ENCODE data around the gene ZC3H8.

The ZC3H8 gene

DNA sequence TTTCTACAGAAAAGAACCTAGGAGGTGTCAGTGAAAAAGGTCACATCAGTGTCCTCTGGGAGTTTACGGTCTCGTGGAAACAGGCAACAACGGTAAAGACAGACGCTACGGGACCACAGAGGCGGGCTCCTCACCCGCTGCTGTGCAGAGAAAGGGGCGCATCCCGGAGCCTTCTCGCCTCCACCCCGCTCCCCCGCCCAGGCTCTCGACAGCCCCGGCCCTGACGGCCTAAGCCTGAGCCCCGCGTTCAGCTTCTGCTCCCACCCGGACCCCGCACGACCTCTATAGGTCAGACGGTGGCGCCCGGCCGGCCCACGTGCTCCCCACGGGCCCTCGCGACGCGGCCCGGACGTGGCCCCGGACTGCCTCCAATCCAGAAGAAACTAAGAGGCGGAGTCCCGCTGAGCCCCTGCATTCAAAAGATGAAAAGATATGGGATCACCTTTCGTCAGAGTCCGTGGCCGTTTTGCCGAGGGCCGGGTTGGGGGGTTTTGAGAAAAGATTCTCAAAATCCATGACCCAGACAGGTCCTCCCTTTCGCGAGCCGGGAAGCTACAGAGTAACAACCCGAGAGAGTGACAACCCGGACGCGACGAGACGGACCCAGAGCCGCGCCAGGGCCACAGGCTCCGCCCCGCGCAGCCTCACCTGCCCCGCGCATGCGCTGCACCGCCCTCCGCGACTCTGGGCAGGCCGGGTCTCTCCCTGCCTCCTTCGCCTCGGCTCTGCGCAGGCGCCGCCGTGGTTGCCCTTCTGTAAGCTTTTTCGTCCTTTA lies at the start of gene ZC3H8:
TSS of gene ZC3H8 (minus strand) at position 577 of the 775 bp plus-strand sequence. CDS start at position 516, 61 bp downstream.
- Histone ChIP-seq H3K4me3 (ENCODE audit: low read depth in 1 of 5, low read length in 5 of 5) (peak within 1 kb of the TSS; percentile 76 to 87 (median 80)), H3K9ac (ENCODE audit: low read length in 5 of 5) (peak within 1 kb of the TSS in 4 of 5 donors; percentile 77 to 87 (median 84)), H3K27ac (ENCODE audit: low read depth, low read length) (peak within 1 kb of the TSS; percentile 81), H3K4me1 (ENCODE audit: control insufficient read depth in 5 of 5, insufficient read depth in 5 of 5, low read length in 5 of 5) (peaks cover 0 to 17% (median 15%) of the 10 kb centered on the region in 5 donors), H3K27me3 (ENCODE audit: control insufficient read depth in 5 of 5, insufficient read depth in 4 of 5, low read length in 5 of 5) (no peaks in the 10 kb centered on the region), H3K36me3 (ENCODE audit: control insufficient read depth in 5 of 5, insufficient read depth in 5 of 5, low read length in 5 of 5) (no peaks in the 10 kb centered on the region), H3K9me3 (ENCODE audit: control insufficient read depth in 5 of 5, low read length in 5 of 5) (no peaks in the 10 kb centered on the region)

DNA sequence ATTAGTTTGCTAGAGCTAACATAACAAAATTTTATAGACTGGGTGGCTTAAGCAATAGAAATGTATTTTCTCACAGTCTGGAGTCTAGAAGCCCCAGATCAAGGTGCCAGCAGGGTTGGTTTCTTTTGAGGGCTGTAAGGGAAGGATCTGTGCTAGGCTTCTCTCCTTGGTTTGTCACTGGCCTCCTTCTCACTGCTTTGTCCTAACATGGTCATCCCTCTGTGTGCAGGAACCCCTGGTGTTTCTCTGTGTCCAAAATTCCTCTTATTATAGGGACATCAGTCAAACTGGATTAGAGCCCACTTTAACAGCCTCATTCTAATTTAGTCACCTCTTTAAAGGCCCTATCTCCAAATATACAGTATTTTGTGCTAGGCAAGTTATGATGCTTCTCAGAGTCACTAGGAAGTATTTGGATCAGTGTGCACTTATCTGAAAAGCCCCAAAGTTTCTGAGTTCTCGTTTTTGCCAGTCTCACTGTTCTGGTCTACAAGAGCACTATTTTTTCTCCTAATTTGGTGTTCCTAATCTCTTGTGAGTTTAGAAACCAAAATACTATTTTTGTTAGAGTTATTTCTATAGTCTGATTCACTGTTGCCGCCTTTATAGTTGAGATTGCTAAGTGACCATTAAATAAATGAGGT lies 49.6 kb upstream of the ZC3H8 start:
- peaks cover 12 to 35% (median 26%) of the 10 kb centered on the region in 5 donors for H3K36me3 ChIP-seq (ENCODE audit: control insufficient read depth in 5 of 5, insufficient read depth in 5 of 5, low read length in 5 of 5)
- no peaks in the 10 kb centered on the region for H3K4me1 ChIP-seq (ENCODE audit: control insufficient read depth in 5 of 5, insufficient read depth in 5 of 5, low read length in 5 of 5)
- no peak overlapping the region for H3K4me3 ChIP-seq (ENCODE audit: low read depth in 1 of 5, low read length in 5 of 5)
- H3K9me3 ChIP-seq (ENCODE audit: control insufficient read depth in 5 of 5, low read length in 5 of 5) = no peaks in the 10 kb centered on the region
- H3K27ac ChIP-seq (ENCODE audit: low read depth, low read length) = no peak overlapping the region
- H3K27me3 ChIP-seq (ENCODE audit: control insufficient read depth in 5 of 5, insufficient read depth in 4 of 5, low read length in 5 of 5) = no peaks in the 10 kb centered on the region
- H3K9ac ChIP-seq (ENCODE audit: low read length in 5 of 5) = no peak overlapping the region

DNA sequence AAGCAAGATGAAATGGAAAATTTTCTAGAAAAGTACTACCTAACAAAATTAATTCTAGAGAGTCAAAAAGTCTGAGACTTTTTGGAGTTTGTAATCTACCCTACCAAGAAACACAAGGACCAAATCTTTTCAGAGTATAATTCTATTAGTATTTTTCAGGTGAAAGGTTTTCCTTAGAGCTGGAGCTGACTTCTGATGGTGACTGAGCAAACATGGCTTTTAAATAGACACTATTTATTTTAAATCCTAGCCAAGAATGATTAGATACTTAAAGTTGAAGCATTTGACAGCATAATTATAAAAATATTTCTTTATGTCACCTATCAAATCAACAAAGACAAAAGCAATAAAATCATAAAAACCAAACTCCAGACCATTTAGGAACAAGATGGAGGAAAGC lies 47.1 kb upstream of the ZC3H8 start:
- Histone ChIP-seq H3K27ac (ENCODE audit: low read depth, low read length) (no peak overlapping the region), H3K4me3 (ENCODE audit: low read depth in 1 of 5, low read length in 5 of 5) (no peak overlapping the region), H3K9ac (ENCODE audit: low read length in 5 of 5) (no peak overlapping the region), H3K9me3 (ENCODE audit: control insufficient read depth in 5 of 5, low read length in 5 of 5) (no peaks in the 10 kb centered on the region), H3K4me1 (ENCODE audit: control insufficient read depth in 5 of 5, insufficient read depth in 5 of 5, low read length in 5 of 5) (no peaks in the 10 kb centered on the region), H3K36me3 (ENCODE audit: control insufficient read depth in 5 of 5, insufficient read depth in 5 of 5, low read length in 5 of 5) (peaks cover 12 to 29% (median 18%) of the 10 kb centered on the region in 5 donors), H3K27me3 (ENCODE audit: control insufficient read depth in 5 of 5, insufficient read depth in 4 of 5, low read length in 5 of 5) (no peaks in the 10 kb centered on the region)

DNA sequence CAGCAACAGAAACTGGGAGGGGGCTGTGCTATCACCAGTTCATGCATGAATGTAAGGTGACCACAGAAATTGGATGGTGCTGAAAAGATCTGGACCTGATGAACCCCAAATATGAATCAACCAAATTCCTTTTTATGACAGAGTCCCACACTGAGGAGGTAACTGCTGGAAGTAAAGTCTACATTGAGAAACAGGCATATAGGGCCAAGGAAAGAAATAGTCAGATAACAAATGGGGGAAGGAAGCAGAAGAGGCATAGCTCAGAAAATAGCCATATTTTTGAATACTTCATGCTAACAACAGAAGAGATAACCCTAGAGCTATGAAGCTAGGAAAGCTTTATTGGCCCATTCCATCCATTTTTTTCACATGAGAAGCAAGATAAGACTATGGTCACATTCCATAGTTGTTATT lies 46.3 kb upstream of the ZC3H8 start:
- Histone ChIP-seq H3K4me1 (ENCODE audit: control insufficient read depth in 5 of 5, insufficient read depth in 5 of 5, low read length in 5 of 5) (no peaks in the 10 kb centered on the region), H3K27me3 (ENCODE audit: control insufficient read depth in 5 of 5, insufficient read depth in 4 of 5, low read length in 5 of 5) (no peaks in the 10 kb centered on the region), H3K9ac (ENCODE audit: low read length in 5 of 5) (no peak overlapping the region), H3K36me3 (ENCODE audit: control insufficient read depth in 5 of 5, insufficient read depth in 5 of 5, low read length in 5 of 5) (peaks cover 12 to 27% (median 17%) of the 10 kb centered on the region in 5 donors), H3K4me3 (ENCODE audit: low read depth in 1 of 5, low read length in 5 of 5) (no peak overlapping the region), H3K9me3 (ENCODE audit: control insufficient read depth in 5 of 5, low read length in 5 of 5) (no peaks in the 10 kb centered on the region), H3K27ac (ENCODE audit: low read depth, low read length) (no peak overlapping the region)

DNA sequence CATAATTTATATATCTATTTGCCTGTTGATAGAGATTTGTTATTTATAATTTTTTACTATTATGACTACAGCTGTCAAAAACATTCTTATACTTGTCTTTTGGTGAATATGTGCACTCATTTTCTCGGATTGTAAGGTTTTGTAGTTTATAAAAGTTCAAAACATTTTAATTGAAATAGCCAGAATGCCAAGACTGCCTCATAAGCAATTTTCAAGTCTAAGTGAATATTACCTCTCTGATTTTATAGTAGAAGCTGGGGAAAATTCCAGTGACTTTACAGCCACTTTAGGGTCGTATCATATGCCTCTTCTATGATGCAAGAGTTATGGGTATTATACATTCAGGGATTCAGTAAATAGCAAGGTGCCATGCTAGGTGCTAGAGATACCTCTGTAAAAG lies 41.6 kb upstream of the ZC3H8 start:
- H3K4me1 ChIP-seq (ENCODE audit: control insufficient read depth in 5 of 5, insufficient read depth in 5 of 5, low read length in 5 of 5) = peaks cover 0 to 11% (median 0%) of the 10 kb centered on the region in 5 donors
- no peak overlapping the region for H3K4me3 ChIP-seq (ENCODE audit: low read depth in 1 of 5, low read length in 5 of 5)
- no peak overlapping the region for H3K9ac ChIP-seq (ENCODE audit: low read length in 5 of 5)
- no peak overlapping the region for H3K27ac ChIP-seq (ENCODE audit: low read depth, low read length)
- H3K9me3 ChIP-seq (ENCODE audit: control insufficient read depth in 5 of 5, low read length in 5 of 5) = no peaks in the 10 kb centered on the region
- peaks cover 6 to 7% (median 6%) of the 10 kb centered on the region in 5 donors for H3K36me3 ChIP-seq (ENCODE audit: control insufficient read depth in 5 of 5, insufficient read depth in 5 of 5, low read length in 5 of 5)
- no peaks in the 10 kb centered on the region for H3K27me3 ChIP-seq (ENCODE audit: control insufficient read depth in 5 of 5, insufficient read depth in 4 of 5, low read length in 5 of 5)

- Histone ChIP-seq H3K36me3 (ENCODE audit: control insufficient read depth in 5 of 5, insufficient read depth in 5 of 5, low read length in 5 of 5) (peaks cover 0 to 2% (median 0%) of the 10 kb centered on the region in 5 donors), H3K9ac (ENCODE audit: low read length in 5 of 5) (no peak overlapping the region), H3K27me3 (ENCODE audit: control insufficient read depth in 5 of 5, insufficient read depth in 4 of 5, low read length in 5 of 5) (no peaks in the 10 kb centered on the region), H3K4me1 (ENCODE audit: control insufficient read depth in 5 of 5, insufficient read depth in 5 of 5, low read length in 5 of 5) (peaks cover 0 to 11% (median 0%) of the 10 kb centered on the region in 5 donors), H3K4me3 (ENCODE audit: low read depth in 1 of 5, low read length in 5 of 5) (no peak overlapping the region), H3K9me3 (ENCODE audit: control insufficient read depth in 5 of 5, low read length in 5 of 5) (no peaks in the 10 kb centered on the region), H3K27ac (ENCODE audit: low read depth, low read length) (no peak overlapping the region)
Measured at GRCh38 chr2:112295407-112296078, 40.7 kb upstream of the ZC3H8 start.

GRCh38 chr2:112293636-112294401 lies 39.0 kb upstream of the ZC3H8 start:
- no peak overlapping the region for H3K27ac ChIP-seq (ENCODE audit: low read depth, low read length)
- peaks cover 0 to 11% (median 0%) of the 10 kb centered on the region in 5 donors for H3K4me1 ChIP-seq (ENCODE audit: control insufficient read depth in 5 of 5, insufficient read depth in 5 of 5, low read length in 5 of 5)
- no peaks in the 10 kb centered on the region for H3K9me3 ChIP-seq (ENCODE audit: control insufficient read depth in 5 of 5, low read length in 5 of 5)
- H3K4me3 ChIP-seq (ENCODE audit: low read depth in 1 of 5, low read length in 5 of 5) = no peak overlapping the region
- no peak overlapping the region for H3K9ac ChIP-seq (ENCODE audit: low read length in 5 of 5)
- no peaks in the 10 kb centered on the region for H3K27me3 ChIP-seq (ENCODE audit: control insufficient read depth in 5 of 5, insufficient read depth in 4 of 5, low read length in 5 of 5)
- H3K36me3 ChIP-seq (ENCODE audit: control insufficient read depth in 5 of 5, insufficient read depth in 5 of 5, low read length in 5 of 5) = no peaks in the 10 kb centered on the region

- no peaks in the 10 kb centered on the region for H3K36me3 ChIP-seq (ENCODE audit: control insufficient read depth in 5 of 5, insufficient read depth in 5 of 5, low read length in 5 of 5)
- no peak overlapping the region for H3K4me3 ChIP-seq (ENCODE audit: low read depth in 1 of 5, low read length in 5 of 5)
- no peaks in the 10 kb centered on the region for H3K9me3 ChIP-seq (ENCODE audit: control insufficient read depth in 5 of 5, low read length in 5 of 5)
- H3K9ac ChIP-seq (ENCODE audit: low read length in 5 of 5) = no peak overlapping the region
- peaks cover 0 to 9% (median 0%) of the 10 kb centered on the region in 5 donors for H3K4me1 ChIP-seq (ENCODE audit: control insufficient read depth in 5 of 5, insufficient read depth in 5 of 5, low read length in 5 of 5)
- no peaks in the 10 kb centered on the region for H3K27me3 ChIP-seq (ENCODE audit: control insufficient read depth in 5 of 5, insufficient read depth in 4 of 5, low read length in 5 of 5)
- H3K27ac ChIP-seq (ENCODE audit: low read depth, low read length) = no peak overlapping the region
Measured at GRCh38 chr2:112290648-112291047, 35.8 kb upstream of the ZC3H8 start.

DNA sequence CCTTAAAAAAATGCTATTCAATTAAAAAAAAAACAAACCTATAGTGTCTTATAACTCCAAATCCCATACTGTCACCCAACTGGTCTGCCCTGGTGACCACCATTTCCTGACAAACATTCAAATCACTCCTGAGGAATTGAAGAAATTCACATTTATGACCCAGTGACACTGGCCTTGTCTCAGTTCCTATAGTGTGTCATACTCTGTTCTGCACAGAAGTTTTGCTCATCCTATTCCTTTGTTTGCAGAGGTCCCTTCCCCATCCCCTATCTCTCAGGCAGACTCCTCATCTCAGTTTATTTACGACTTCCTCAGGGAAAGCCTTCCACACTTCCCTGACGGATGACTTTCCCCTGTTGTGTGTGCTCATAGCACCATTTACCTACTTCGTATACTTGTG lies 35.2 kb upstream of the ZC3H8 start:
- Histone ChIP-seq H3K9me3 (ENCODE audit: control insufficient read depth in 5 of 5, low read length in 5 of 5) (no peaks in the 10 kb centered on the region), H3K36me3 (ENCODE audit: control insufficient read depth in 5 of 5, insufficient read depth in 5 of 5, low read length in 5 of 5) (no peaks in the 10 kb centered on the region), H3K27ac (ENCODE audit: low read depth, low read length) (no peak overlapping the region), H3K4me3 (ENCODE audit: low read depth in 1 of 5, low read length in 5 of 5) (no peak overlapping the region), H3K27me3 (ENCODE audit: control insufficient read depth in 5 of 5, insufficient read depth in 4 of 5, low read length in 5 of 5) (no peaks in the 10 kb centered on the region), H3K4me1 (ENCODE audit: control insufficient read depth in 5 of 5, insufficient read depth in 5 of 5, low read length in 5 of 5) (peaks cover 0 to 4% (median 0%) of the 10 kb centered on the region in 5 donors), H3K9ac (ENCODE audit: low read length in 5 of 5) (no peak overlapping the region)

Data from subcutaneous abdominal adipose tissue (tissue), 5 donors.